MCF 10A (cell line): Measurements from ENCODE around the gene FCGBP. TPM values are rescaled to one million over a fixed set of nuclear protein-coding genes. Genes with fewer than 3 reads are reported as not detected.

Source experiments
- BruUV-seq: library from RNA; stranded (reverse); fragments of 400-500 nt; replicated peaks from 2 replicates; lab custom pipeline; 2021; lab: Mats Ljungman, UMichigan
- CTCF ChIA-PET: fragments of 300-600 bp; sonication (Branson Sonifier 250); formaldehyde crosslinking; extraction: SDS; loops from one replicate; lab custom pipeline; 2021; ENCODE audit warnings: antibody characterized with exemption, inconsistent platforms; lab: Yijun Ruan, JAX
- POLR2A ChIA-PET: fragments of 300-600, 350-650 bp; sonication (Branson Sonifier 250); formaldehyde crosslinking; extraction: SDS; loops from one replicate; lab custom pipeline; 2020; ENCODE audit warnings: antibody characterized with exemption, inconsistent platforms; lab: Yijun Ruan, JAX
- DNase-seq: peaks from one replicate; pipeline ENCODE4 v3.0.0-alpha.2; 2018; ENCODE audit not compliant: unreplicated experiment
- H3K27ac Mint-ChIP-seq: one replicate; pipeline ENCODE4 v1.8.0; 2022; ENCODE audit warnings: mild to moderate bottlenecking, low read depth, mixed read lengths; ENCODE audit not compliant: unreplicated experiment
- H3K27me3 Mint-ChIP-seq: one replicate; pipeline ENCODE4 v1.8.0; 2022; ENCODE audit warnings: mixed read lengths; ENCODE audit not compliant: insufficient read depth, unreplicated experiment
- H3K36me3 Mint-ChIP-seq: one replicate; pipeline ENCODE4 v1.8.0; 2022; ENCODE audit warnings: mild to moderate bottlenecking, moderate library complexity, mixed read lengths; ENCODE audit not compliant: insufficient read depth, unreplicated experiment
- H3K4me1 Mint-ChIP-seq: one replicate; pipeline ENCODE4 v1.8.0; 2022; ENCODE audit warnings: mixed read lengths; ENCODE audit not compliant: insufficient read depth, unreplicated experiment
- H3K4me3 Mint-ChIP-seq: one replicate; pipeline ENCODE4 v1.8.0; 2022; ENCODE audit warnings: mild to moderate bottlenecking, moderate library complexity, mixed read lengths; ENCODE audit not compliant: unreplicated experiment
- H3K9me3 Mint-ChIP-seq: one replicate; pipeline ENCODE4 v1.8.0; 2022; ENCODE audit warnings: mixed read lengths; ENCODE audit not compliant: unreplicated experiment
- CTCF ChIP-seq: fragments of 200-600 bp; IDR thresholded peaks from one replicate; pipeline ENCODE4 v1.8.0; 2022; ENCODE audit warnings: antibody characterized with exemption, mild to moderate bottlenecking; ENCODE audit not compliant: unreplicated experiment
- intact Hi-C: fragments of 100-400 bp; cut with micrococcal nuclease; formaldehyde crosslinking; loops from 2 replicates; pipeline ENCODE4 v1.14.1; 2022
- total RNA-seq: library from RNA; stranded (reverse); gene quantifications from 2 replicates; pipeline ENCODE4 v1.2.3, GENCODE V29; 2022

The FCGBP gene
- total RNA-seq, 1 experiment from 2014 or later = 0.96 TPM

- ChIA-PET CTCF (no interaction called here), POLR2A (no interaction called here)
- peaks cover 24% of the 10 kb centered on the region for H3K27me3 Mint-ChIP-seq
- H3K9me3 Mint-ChIP-seq = no peaks in the 10 kb centered on the region
- BruUV-seq = no TSS peak
- H3K4me3 Mint-ChIP-seq = no peak overlapping the region
- intact Hi-C loops = no loop called here
- H3K36me3 Mint-ChIP-seq = no peaks in the 10 kb centered on the region
- no peaks in the 10 kb centered on the region for H3K4me1 Mint-ChIP-seq
- H3K27ac Mint-ChIP-seq = no peak overlapping the region
- DNase-seq = no peak
- TF ChIP-seq CTCF = no peak
Observed at GRCh38 chr19:39941151-39941550, 6.7 kb upstream of the FCGBP start.

GRCh38 chr19:39940221-39940833 is 5.9 kb upstream of the FCGBP start:
- Mint-ChIP-seq H3K27me3 (peaks cover 24% of the 10 kb centered on the region), H3K9me3 (no peaks in the 10 kb centered on the region), H3K36me3 (no peaks in the 10 kb centered on the region), H3K4me3 (no peak overlapping the region), H3K4me1 (no peaks in the 10 kb centered on the region), H3K27ac (no peak overlapping the region)
- no peak for DNase-seq
- POLR2A ChIA-PET = interaction anchor here (1.0 kb wide), 1 partner anchor 29 kb away, joined by 3 read pairs; no protein-coding TSS in a partner anchor
- BruUV-seq = no TSS peak
- CTCF ChIA-PET = no interaction called here
- intact Hi-C loops = no loop called here
- TF ChIP-seq CTCF = no peak

GRCh38 chr19:39939556-39939955 is 5.1 kb upstream of the FCGBP start:
- no peak for TF ChIP-seq CTCF
- POLR2A ChIA-PET = interaction anchor here (1.0 kb wide), 1 partner anchor 29 kb away, joined by 3 read pairs; no protein-coding TSS in a partner anchor

GRCh38 chr19:39937787-39938186 is 3.4 kb upstream of the FCGBP start:
- BruUV-seq = no TSS peak
- H3K4me1 Mint-ChIP-seq = no peaks in the 10 kb centered on the region
- H3K9me3 Mint-ChIP-seq = no peaks in the 10 kb centered on the region
- TF ChIP-seq CTCF = no peak
- H3K27ac Mint-ChIP-seq = no peak overlapping the region
- H3K27me3 Mint-ChIP-seq = peaks cover 24% of the 10 kb centered on the region
- no peak overlapping the region for H3K4me3 Mint-ChIP-seq
- POLR2A ChIA-PET = no interaction called here
- intact Hi-C loops = no loop called here
- DNase-seq = no peak
- no peaks in the 10 kb centered on the region for H3K36me3 Mint-ChIP-seq
- CTCF ChIA-PET = interaction anchor here (0.9 kb wide), 1 partner anchor 9 kb away, joined by 3 read pairs; no protein-coding TSS in a partner anchor

More at GRCh38 chr19:39939556-39939955, 5.1 kb upstream of the FCGBP start:
- no peaks in the 10 kb centered on the region for H3K36me3 Mint-ChIP-seq
- H3K4me1 Mint-ChIP-seq = no peaks in the 10 kb centered on the region
- peaks cover 24% of the 10 kb centered on the region for H3K27me3 Mint-ChIP-seq
- no peaks in the 10 kb centered on the region for H3K9me3 Mint-ChIP-seq
- no peak overlapping the region for H3K27ac Mint-ChIP-seq
- H3K4me3 Mint-ChIP-seq = no peak overlapping the region
- CTCF ChIA-PET = no interaction called here
- no peak for DNase-seq
- intact Hi-C loops = no loop called here
- no TSS peak for BruUV-seq
